GM18499 (cell line): ENCODE results near the gene PDE1C.
"Not testable (repeated sequence)": the region's sequence is repeated elsewhere in the genome, so short reads cannot be mapped to it uniquely, and the experiment has no call there.

Experiments used
- ATAC-seq: cut with Tn5 transposase; IDR thresholded peaks from one replicate; pipeline ENCODE4 v1.9.1; 2021; ENCODE audit warnings: moderate number of reproducible peaks; ENCODE audit not compliant: insufficient read depth, unreplicated experiment

The PDE1C gene

GRCh38 chr7:32076802-32077201 is 6.6 kb upstream of the PDE1C start:
- ATAC-seq: not testable (repeated sequence)

GRCh38 chr7:32075612-32076011 is 5.4 kb upstream of the PDE1C start:
- no peak for ATAC-seq

- no peak for ATAC-seq
These were observed 4.8 kb upstream of the PDE1C start for GRCh38 chr7:32074787-32075585.

- no peak for ATAC-seq
These were observed 3.3 kb upstream of the PDE1C start for GRCh38 chr7:32073533-32073932.

GRCh38 chr7:32072397-32072796 is 2.2 kb upstream of the PDE1C start:
- ATAC-seq: no peak

- no peak for ATAC-seq
These were observed 1.4 kb upstream of the PDE1C start for GRCh38 chr7:32071466-32072091.

GRCh38 chr7:32070051-32070405 is 179 bp downstream of the PDE1C start:
- no peak for ATAC-seq

- ATAC-seq: no peak
These were observed 1.0 kb downstream of the PDE1C start for GRCh38 chr7:32069116-32069650.

GRCh38 chr7:32068411-32069101 is 1.7 kb downstream of the PDE1C start:
- ATAC-seq: no peak

GRCh38 chr7:32066441-32066840 is 3.8 kb downstream of the PDE1C start:
- ATAC-seq: no peak

- ATAC-seq: no peak
These were observed 6.6 kb downstream of the PDE1C start for GRCh38 chr7:32063614-32064013.

GRCh38 chr7:32062150-32062549 is 8.1 kb downstream of the PDE1C start:
- ATAC-seq: no peak

- no peak for ATAC-seq
These were observed 8.9 kb downstream of the PDE1C start for GRCh38 chr7:32061346-32061745.

- ATAC-seq: no peak
These were observed 10.8 kb downstream of the PDE1C start for GRCh38 chr7:32059289-32060011.

- ATAC-seq: no peak
These were observed 12.2 kb downstream of the PDE1C start for GRCh38 chr7:32058002-32058401.

GRCh38 chr7:32056767-32057166 is 13.4 kb downstream of the PDE1C start:
- no peak for ATAC-seq

GRCh38 chr7:32053204-32053603 is 17.0 kb downstream of the PDE1C start:
- ATAC-seq: no peak

- ATAC-seq: no peak
These were observed 19.1 kb downstream of the PDE1C start for GRCh38 chr7:32051128-32051527.

GRCh38 chr7:32049599-32049998 is 20.6 kb downstream of the PDE1C start:
- no peak for ATAC-seq

GRCh38 chr7:32048970-32049491 is 21.2 kb downstream of the PDE1C start:
- ATAC-seq: no peak
